Chondrocyte (in vitro differentiated cells): ENCODE data around the gene HBE1. TPM values are rescaled to one million over a fixed set of nuclear protein-coding genes. Genes with fewer than 3 reads are reported as not detected.

ENCODE experiments used
- DNase-seq: peaks from one replicate; pipeline ENCODE4 v3.0.0; 2021; ENCODE audit warnings: mixed read lengths, low spot score
- H3K27ac Mint-ChIP-seq: one replicate; pipeline ENCODE4 v1.8.0; 2021; ENCODE audit warnings: mild to moderate bottlenecking, moderate library complexity, mixed read lengths; ENCODE audit not compliant: unreplicated experiment
- H3K27me3 Mint-ChIP-seq: 2 replicates; pipeline ENCODE4 v1.8.0; 2021; ENCODE audit warnings: low read depth, mixed read lengths
- H3K36me3 Mint-ChIP-seq: 2 replicates; pipeline ENCODE4 v1.8.0; 2021; ENCODE audit warnings: low read depth, mixed read lengths
- H3K4me1 Mint-ChIP-seq: 2 replicates; pipeline ENCODE4 v1.8.0; 2021; ENCODE audit warnings: low read depth, mild to moderate bottlenecking, mixed read lengths
- H3K4me3 Mint-ChIP-seq: one replicate; pipeline ENCODE4 v1.8.0; 2021; ENCODE audit warnings: mild to moderate bottlenecking, moderate library complexity, mixed read lengths; ENCODE audit not compliant: unreplicated experiment
- H3K9me3 Mint-ChIP-seq: 2 replicates; pipeline ENCODE4 v1.8.0; 2021; ENCODE audit warnings: low read depth, mixed read lengths
- CTCF ChIP-seq: fragments of 200-600 bp; sonication (generic); IDR thresholded peaks from 2 replicates; pipeline ENCODE4 v1.5.0; 2021; ENCODE audit warnings: antibody characterized with exemption, mild to moderate bottlenecking, moderate library complexity
- total RNA-seq: library from RNA; stranded (reverse); gene quantifications from 3 replicates; pipeline ENCODE4 v1.2.1, GENCODE V29; 2021

HBE1 gene
- total RNA-seq, 1 donor from 2014 or later, result not detected

GRCh38 chr11:5242208-5242607, 27.5 kb downstream of the HBE1 start:
- no peaks in the 10 kb centered on the region for H3K9me3 Mint-ChIP-seq
- H3K36me3 Mint-ChIP-seq, result no peaks in the 10 kb centered on the region
- no peak overlapping the region for H3K4me3 Mint-ChIP-seq
- H3K27me3 Mint-ChIP-seq, result peaks cover 43% of the 10 kb centered on the region
- no peaks in the 10 kb centered on the region for H3K4me1 Mint-ChIP-seq
- no peak for DNase-seq
- TF ChIP-seq CTCF, result no peak
- no peak overlapping the region for H3K27ac Mint-ChIP-seq

- Mint-ChIP-seq H3K27me3 (peaks cover 43% of the 10 kb centered on the region), H3K9me3 (no peaks in the 10 kb centered on the region), H3K27ac (no peak overlapping the region), H3K4me3 (no peak overlapping the region), H3K36me3 (no peaks in the 10 kb centered on the region), H3K4me1 (no peaks in the 10 kb centered on the region)
- TF ChIP-seq CTCF, result no peak
- DNase-seq, result no peak
Measured at GRCh38 chr11:5241458-5241857, 28.3 kb downstream of the HBE1 start.

- H3K27me3 Mint-ChIP-seq, result peaks cover 45% of the 10 kb centered on the region
- H3K36me3 Mint-ChIP-seq, result no peaks in the 10 kb centered on the region
- no peaks in the 10 kb centered on the region for H3K4me1 Mint-ChIP-seq
- no peak overlapping the region for H3K27ac Mint-ChIP-seq
- no peak overlapping the region for H3K4me3 Mint-ChIP-seq
- H3K9me3 Mint-ChIP-seq, result no peaks in the 10 kb centered on the region
- DNase-seq, result no peak
- no peak for TF ChIP-seq CTCF
Measured at GRCh38 chr11:5240458-5240857, 29.3 kb downstream of the HBE1 start.

- DNase-seq, result no peak
- Mint-ChIP-seq H3K36me3 (no peaks in the 10 kb centered on the region), H3K9me3 (no peaks in the 10 kb centered on the region), H3K27ac (no peak overlapping the region), H3K27me3 (peaks cover 48% of the 10 kb centered on the region), H3K4me1 (no peaks in the 10 kb centered on the region), H3K4me3 (no peak overlapping the region)
- TF ChIP-seq CTCF, result no peak
Measured at GRCh38 chr11:5240056-5240455, 29.7 kb downstream of the HBE1 start.

- no peak for DNase-seq
- no peak overlapping the region for H3K4me3 Mint-ChIP-seq
- H3K9me3 Mint-ChIP-seq, result no peaks in the 10 kb centered on the region
- H3K36me3 Mint-ChIP-seq, result no peaks in the 10 kb centered on the region
- H3K27ac Mint-ChIP-seq, result no peak overlapping the region
- H3K27me3 Mint-ChIP-seq, result peaks cover 49% of the 10 kb centered on the region
- no peak for TF ChIP-seq CTCF
- H3K4me1 Mint-ChIP-seq, result no peaks in the 10 kb centered on the region
Measured at GRCh38 chr11:5239046-5239445, 30.7 kb downstream of the HBE1 start.
